ENCODE results near the gene ANKRD60.
A peak's percentile ranks its signal among the peaks of the same experiment; 100 is the strongest.

The ANKRD60 gene

GRCh38 chr20:58219342-58219700 is 9.1 kb downstream of the ANKRD60 start:
- no peak for DNase-seq

DNA sequence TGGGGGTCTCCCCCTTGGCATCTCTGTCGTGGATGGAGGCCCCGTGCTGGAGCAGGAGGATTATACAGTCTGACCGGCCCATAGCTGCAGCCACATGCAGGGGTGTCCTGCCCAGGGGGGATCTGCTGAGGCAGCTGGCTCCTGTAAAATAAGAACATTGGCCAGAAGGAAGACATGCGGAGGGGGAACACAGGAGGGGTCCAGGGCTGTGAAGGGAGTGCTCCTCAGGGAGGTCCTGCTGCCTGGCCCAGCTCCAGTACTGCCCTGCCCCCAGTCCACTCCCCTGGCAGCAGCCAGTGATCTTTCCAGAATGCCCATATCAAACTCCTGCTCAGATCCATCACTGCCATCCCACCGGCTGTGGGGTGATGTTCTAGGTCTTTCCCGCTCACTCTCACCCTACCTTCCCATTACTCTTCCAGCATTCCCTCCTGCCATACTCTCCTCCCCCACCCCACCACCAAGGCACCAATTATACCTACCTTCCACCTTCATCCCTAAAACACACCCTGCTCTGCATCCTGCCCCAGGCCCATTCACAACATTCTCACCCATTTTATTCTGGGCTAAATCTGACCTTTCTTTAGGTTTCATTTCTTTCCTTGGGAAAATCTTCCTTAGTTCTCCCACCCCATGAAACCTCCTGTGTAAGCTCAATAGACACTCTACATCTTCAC is 9.7 kb downstream of the ANKRD60 start:
- DNase-seq: no peak

GRCh38 chr20:58216334-58216733 is 12.1 kb downstream of the ANKRD60 start:
- DNase-seq: no peak

GRCh38 chr20:58215116-58215515 is 13.3 kb downstream of the ANKRD60 start:
- DNase-seq: no peak

GRCh38 chr20:58214310-58214709 is 14.1 kb downstream of the ANKRD60 start:
- no peak for DNase-seq

DNA sequence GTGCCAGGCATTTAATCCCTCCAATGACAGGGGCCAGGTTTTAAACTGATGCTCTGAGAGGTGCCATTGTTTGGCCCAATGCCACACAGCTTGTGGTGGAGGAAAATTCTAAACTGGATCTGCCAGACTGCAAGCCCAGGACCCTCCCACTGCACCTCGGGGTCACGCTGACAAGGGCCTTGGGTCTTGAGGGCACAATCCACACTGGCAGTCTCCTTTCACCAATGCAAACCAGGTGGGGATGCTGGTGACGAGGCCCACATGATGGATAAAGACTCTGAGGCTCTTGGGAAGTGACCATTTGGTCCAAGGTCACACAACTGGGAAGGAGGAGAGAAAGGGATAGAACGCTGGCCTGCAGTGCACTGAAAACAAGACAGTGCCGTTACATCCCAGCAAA is 14.7 kb downstream of the ANKRD60 start:
- no peak for DNase-seq

- no peak for DNase-seq
Observed at GRCh38 chr20:58213121-58213520, 15.3 kb downstream of the ANKRD60 start.

DNA sequence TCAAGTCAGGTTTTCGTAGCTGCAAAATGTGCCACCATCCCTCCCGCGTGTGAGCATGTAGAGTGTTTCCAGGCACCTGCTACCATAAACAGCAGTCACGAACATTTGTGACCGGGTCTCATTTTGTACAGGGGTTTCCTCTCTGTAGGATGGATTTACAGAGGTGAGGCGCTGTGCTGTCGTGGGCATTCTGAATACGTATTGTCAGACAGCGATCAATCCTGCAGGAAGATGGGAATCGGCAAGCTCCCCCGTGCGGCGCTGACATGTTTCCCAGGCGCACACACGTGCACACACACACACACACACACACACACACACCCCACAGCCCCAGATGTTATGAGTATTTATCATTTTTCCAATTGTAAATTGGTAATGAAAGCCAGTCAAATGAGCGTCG is 15.8 kb downstream of the ANKRD60 start:
- no peak for DNase-seq

- DNase-seq: no peak
Observed at GRCh38 chr20:58210398-58210747, 18.1 kb downstream of the ANKRD60 start.

DNA sequence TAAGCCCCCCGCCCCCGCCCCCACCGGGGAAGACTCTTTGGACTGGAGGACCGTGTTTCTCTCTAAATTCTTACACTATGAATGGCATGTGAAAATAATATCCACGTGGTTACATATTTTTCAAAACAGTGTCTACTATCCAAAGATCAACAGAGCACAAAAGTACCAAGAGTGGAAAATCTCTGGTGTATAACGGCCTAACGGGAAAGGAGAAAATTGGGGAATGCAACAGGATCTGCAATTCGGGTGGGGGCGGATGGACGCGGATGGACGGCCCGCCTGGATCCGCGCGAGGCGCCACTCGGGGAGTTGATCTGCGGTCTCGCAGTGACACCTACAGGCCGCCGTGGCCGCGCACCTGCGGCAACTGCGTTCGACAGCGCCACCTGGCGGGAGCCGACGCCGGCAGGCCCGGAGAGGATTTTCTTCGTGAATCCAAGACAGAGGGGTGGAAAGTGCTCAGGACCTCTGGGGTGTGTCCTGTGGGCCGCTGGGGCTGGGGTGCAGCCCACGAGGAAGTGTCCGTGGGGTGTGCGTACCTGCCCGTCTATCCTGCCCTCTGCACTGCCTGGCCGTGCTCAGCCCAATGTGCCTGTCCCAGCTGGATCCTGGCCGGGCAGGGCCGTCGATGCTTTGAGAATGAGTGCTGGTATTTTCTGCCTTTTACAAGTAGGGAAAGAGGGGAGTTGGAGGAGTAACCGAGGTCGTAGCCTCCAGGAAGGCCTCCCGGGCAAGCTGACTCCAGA is 18.6 kb downstream of the ANKRD60 start:
- DNase-seq: peak; percentile 92

DNA sequence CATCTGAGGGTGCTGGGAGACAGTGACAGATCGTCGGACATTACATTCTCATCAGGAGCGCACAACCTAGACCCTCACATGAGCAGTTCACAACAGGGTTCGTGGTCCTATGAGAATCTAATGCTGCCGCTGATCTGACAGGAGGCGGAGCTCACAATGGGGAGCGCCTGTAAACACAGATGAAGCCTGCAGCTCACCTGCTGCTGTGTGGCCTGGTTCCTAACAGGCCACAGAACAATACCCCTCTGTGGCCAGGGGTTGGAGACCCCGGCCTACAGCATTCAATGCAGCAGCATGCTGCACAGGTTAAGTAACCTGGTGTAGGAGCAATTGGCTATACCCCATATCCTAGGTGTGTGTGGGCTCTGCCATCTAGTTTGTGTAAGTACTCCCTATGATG is 19.5 kb downstream of the ANKRD60 start:
- DNase-seq: no peak

- no peak for DNase-seq
Observed at GRCh38 chr20:58205850-58206249, 22.6 kb downstream of the ANKRD60 start.

GRCh38 chr20:58202044-58202443 is 26.4 kb downstream of the ANKRD60 start:
- DNase-seq: no peak

DNA sequence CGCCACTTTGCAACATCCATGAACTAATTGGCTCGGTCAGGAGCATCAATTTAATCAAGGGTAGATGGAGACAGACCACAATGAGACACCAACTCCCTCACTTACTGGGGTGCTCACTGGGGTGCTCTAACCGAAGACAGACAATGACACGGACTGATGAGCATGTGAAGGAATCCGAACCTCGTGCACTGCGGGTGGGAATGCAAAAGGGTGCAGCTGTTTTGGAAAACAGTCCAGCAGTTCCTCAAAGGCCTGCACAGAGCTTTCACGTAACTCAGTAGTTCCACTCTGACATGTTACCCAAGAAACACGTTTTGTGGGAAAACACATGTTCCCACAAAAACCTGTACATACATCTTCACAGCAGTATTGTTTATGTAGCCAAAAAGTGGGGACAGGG is 26.8 kb downstream of the ANKRD60 start:
- DNase-seq: no peak

- DNase-seq: no peak
Observed at GRCh38 chr20:58199469-58199868, 29.0 kb downstream of the ANKRD60 start.

- DNase-seq: no peak
Observed at GRCh38 chr20:58198901-58199355, 29.5 kb downstream of the ANKRD60 start.

DNA sequence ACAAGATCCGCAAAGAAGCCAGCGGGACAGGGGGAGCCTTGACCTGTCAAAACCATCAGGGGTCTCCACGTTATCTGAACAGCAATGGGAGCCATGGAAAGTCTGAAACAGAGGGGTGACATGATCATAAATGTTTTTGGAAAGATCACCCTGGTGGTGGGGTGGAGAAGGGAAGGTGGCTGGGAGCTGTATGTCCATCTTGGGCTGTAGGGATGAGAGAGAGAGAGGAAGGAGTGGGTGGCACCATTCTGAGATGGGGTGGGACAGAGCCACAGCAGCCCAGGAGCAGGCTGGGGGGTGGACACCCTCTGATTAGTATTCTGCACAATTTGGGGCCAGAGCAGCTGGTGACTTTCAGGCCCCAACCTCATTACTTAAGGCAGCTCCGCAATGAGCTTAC is 30.1 kb downstream of the ANKRD60 start:
- no peak for DNase-seq

DNA sequence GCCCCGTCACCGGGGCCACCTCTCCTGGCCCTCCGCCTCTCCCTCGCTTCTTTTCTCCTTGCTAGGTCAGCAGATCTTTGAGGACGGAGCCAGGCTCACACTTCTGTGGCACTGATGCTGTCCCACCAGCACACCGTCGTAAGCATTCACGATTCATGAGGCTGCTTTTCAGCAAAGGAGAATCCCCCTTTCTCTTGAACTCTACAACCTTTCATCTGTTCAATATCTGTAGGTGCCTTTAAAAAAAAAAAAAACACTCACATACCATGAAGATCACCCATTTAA is 31.3 kb downstream of the ANKRD60 start:
- DNase-seq: no peak

DNA sequence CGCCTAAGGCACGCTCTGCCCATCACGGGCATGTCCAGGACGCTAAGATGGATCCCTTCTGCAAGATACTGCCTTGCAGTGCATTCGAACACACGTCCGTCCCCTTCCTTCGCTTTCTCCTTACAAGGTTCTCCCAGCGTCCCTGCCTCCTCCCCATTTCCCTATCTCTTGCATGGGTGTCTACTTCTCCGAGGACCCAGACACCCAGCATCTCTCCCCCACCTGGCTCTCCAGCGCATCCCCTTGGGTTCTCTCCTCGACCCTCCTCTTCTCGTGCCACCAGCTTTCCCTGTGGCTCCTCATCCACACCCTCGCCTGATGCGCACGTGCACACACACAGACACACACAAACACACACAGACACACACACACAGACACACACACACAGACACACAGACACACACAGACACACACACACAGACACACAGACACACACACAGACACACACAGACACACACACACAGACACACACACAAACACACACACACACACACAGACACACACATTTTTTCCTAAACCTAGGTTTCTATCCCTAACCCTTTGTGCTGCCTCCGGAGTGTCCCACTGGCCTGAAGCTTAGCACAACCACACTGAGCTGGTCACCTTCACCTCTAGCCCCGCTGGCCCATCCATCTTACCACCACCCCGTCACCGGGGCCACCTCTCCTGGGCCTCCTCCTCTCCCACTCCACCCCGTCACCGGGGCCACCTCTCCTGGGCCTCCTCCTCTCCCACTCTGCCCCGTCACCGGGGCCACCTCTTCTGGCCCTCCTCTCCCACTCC is 31.9 kb downstream of the ANKRD60 start:
- no peak for DNase-seq

DNA sequence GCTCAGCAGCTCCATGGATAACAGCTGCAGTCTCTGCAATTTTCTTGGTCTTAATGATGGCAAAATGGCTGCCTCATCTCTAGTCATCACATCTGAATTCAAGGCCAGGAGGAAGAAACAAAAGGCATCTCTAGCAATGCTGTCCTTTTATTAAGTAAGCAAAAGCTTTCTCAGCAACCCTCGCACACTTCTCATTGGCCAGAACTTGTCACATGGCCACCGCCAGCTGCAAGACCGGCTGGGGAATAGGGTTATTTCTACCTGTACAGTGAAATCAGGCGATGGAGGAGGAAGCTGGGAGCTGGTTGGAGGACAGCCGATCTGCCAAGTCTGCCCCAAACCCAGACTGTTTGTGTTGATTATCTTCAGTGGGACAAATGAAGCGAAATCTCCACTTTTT is 33.4 kb downstream of the ANKRD60 start:
- DNase-seq: no peak

GRCh38 chr20:58194175-58194791 is 34.2 kb downstream of the ANKRD60 start:
- DNase-seq: no peak

- DNase-seq: peak; percentile 45
Observed at GRCh38 chr20:58192567-58192966, 35.9 kb downstream of the ANKRD60 start.

DNA sequence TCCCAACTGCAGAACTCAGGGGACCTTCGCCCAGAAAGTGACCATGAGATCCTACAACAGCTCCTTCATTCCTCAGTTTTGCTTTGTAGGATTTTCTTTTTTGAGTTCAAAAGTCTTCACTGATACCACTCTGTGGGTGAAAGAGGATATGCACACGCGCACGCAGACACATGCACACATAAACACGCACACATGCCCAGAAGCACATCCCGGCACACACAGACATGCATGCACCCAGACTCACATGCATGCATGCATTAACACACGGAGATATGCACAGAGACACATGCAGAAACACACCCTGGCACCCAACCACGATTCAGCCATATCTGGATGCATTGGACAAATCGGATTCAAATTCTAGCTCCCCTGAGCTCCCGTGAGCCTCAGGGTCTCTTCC is 36.4 kb downstream of the ANKRD60 start:
- DNase-seq: no peak

DNA sequence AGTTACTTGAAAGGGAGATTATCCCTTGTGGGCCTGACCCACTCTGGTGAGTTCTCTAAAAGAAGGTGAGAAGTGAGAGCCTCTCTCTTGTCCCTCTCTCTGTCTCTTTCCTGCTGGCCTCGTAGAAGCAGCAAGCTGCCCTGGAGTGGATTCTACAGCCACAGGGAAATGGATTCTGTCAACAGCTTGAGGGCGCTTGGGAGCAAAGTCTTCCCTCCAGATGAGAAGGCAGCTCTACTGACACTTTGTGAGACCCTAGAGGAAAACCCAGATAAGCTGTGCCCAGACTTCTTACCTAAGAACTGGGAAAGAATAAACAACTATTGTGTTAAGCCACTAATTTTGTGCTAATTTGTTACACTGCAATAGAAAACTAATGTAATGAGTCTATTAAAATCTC is 39.9 kb downstream of the ANKRD60 start:
- DNase-seq: no peak

Measured in CD4-positive, alpha-beta T cell treated with Interleukin-17A for 4 hours (primary cell).